Adrenal gland (tissue), 5 donors: ENCODE measurements around the gene GMFB.

Experiments
- CTCF ChIP-seq, 6 experiments: fragments of 450-650 bp in 4 of 6; fragments of 200-600 bp in 2 of 6; sonication (generic) in 1 of 6; IDR thresholded peaks; 1 replicate in 5 of 6; 2 replicates in 1 of 6; pipeline versions ENCODE4 v1.5.1 to v1.8.0; 2016 to 2021; ENCODE audit warnings: antibody characterized with exemption in 6 of 6, mild to moderate bottlenecking in 2 of 6, moderate library complexity in 1 of 6
- POLR2A ChIP-seq, 2 donors: fragments of 450-650 bp; IDR thresholded peaks; one replicate each; pipeline ENCODE4 v1.6.1; 2017; ENCODE audit warnings: antibody characterized with exemption in 2 of 2, mild to moderate bottlenecking in 2 of 2, moderate library complexity in 1 of 2
- donor health status: DM: no; HTN: no; CAD: no.

GRCh38 chr14:54480830-54481562, 7.8 kb downstream of the GMFB start:
- TF ChIP-seq CTCF (IDR thresholded peaks at IDR 0.05): no peak
- no peak for TF ChIP-seq POLR2A (IDR thresholded peaks at IDR 0.05)
